ENCODE results near the gene DISC1.
A peak's percentile ranks its signal among the peaks of the same experiment; 100 is the strongest.

Gene DISC1

DNA sequence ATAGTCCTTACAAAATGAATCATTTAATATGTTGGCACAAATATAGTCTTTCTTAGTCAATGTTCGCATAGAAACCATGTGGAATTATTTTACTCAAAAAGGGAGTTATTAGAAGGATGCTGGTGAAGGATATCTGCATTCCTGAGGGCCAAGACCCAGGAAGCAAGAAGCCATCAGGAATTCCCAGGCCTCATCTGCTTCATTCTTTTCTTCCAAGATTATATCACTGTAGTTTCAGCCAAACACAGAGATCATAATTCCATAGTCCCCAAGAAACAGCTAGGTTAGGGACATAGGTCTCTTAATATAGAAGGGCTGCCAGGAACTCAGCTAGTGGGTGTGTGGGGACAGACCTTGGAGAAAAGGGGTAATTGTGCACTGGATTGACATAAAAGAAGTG, 28.6 kb upstream of the DISC1 start:
- intact Hi-C loops (cut with micrococcal nuclease), result no loop called here
- no peaks in the 10 kb centered on the region for H3K36me3 Mint-ChIP-seq (ENCODE audit: low read depth)
- H3K9me3 Mint-ChIP-seq, result no peaks in the 10 kb centered on the region
- peaks cover 11% of the 10 kb centered on the region for H3K4me1 Mint-ChIP-seq (ENCODE audit: low read depth)
- no peaks in the 10 kb centered on the region for H3K27me3 Mint-ChIP-seq
- no peak overlapping the region for H3K4me3 Mint-ChIP-seq
- H3K27ac Mint-ChIP-seq, result no peak overlapping the region

DNA sequence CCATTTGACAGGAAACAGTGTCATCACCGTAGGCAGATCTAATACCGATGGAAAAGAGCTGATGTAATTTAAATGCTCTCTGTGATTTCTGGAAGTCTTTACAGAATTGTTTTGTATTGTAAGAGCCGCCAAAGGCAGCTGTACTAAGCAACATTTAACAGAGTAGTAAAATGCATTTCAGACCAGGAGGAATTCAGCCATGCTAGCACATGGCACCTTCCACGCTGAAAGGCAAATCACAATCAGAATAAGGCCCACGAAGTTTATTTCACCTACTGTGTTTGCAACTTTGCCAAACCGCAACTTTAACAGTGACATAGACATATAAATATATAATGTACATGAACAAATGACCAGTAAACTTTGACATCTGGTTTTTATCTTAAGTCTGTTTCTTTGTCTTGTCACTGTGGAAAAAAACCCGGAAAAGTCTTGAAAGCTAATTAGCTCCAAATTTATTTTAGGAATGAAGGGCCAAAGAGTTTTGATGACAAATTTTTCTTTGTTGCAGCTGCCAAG, 26.1 kb upstream of the DISC1 start:
- Mint-ChIP-seq H3K36me3 (ENCODE audit: low read depth) (no peaks in the 10 kb centered on the region), H3K9me3 (no peaks in the 10 kb centered on the region), H3K27ac (no peak overlapping the region), H3K4me3 (no peak overlapping the region), H3K4me1 (ENCODE audit: low read depth) (peaks cover 20% of the 10 kb centered on the region), H3K27me3 (no peaks in the 10 kb centered on the region)
- intact Hi-C loops (cut with micrococcal nuclease), result loop anchor here (5.0 kb wide), 1 partner anchor 283 kb away; no protein-coding TSS in a partner anchor

DNA sequence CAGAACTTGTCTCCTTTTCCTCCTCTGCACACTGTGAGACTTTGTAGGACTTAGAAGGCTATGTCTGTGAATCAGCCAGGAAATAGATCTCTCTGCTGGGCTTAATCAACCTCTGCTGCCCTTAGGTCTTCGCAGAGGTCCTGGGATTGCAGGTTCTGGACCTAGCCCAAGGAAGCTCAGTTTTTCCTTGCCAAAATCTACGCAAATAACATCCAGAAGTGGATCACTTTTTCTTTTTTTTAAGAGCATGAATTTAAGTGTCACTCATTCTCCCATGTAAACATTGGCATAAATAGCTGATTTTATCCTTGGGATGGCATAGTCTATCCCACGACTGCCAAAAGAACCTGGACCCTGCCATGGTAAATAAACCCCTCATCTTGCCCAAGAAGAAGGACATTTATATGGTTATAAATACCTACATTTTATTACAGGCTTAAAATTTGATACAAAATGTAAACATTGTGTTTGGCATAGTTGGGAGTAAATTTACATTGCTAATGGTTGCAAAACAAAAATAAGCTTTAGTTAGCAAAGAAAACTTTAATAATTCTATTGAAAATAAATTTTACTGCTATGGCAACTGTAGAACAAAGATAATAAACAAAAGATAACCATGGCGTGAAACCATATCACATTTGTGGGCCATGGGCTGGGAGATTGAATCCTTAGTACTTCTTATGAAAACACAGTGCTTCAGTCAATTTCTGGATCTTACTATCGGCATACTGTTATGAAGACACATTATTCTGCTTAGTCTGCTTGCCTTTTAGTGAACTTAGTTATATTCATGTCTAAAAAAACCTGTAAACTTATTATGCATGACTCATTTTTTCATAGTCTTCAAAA, 24.5 kb upstream of the DISC1 start:
- Mint-ChIP-seq H3K36me3 (ENCODE audit: low read depth) (no peaks in the 10 kb centered on the region), H3K9me3 (no peaks in the 10 kb centered on the region), H3K27me3 (no peaks in the 10 kb centered on the region), H3K27ac (no peak overlapping the region), H3K4me3 (no peak overlapping the region), H3K4me1 (ENCODE audit: low read depth) (peaks cover 22% of the 10 kb centered on the region)
- intact Hi-C loops (cut with micrococcal nuclease), result loop anchor here (5.0 kb wide), 1 partner anchor 285 kb away; no protein-coding TSS in a partner anchor

DNA sequence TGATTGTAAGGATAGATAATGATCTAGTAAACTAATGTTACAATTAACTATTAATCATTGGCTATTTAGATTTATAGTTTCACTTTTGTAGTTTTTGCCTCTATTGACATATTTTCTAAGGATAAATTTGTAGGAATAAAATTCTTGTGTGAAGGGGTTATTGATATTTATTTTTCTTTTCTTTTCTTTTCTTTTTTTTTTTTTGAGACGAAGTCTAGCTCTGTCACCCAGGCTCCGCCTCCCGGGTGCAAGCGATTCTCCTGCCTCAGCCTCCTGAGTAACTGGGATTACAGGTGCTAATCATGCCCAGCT, 24.0 kb upstream of the DISC1 start:
- peaks cover 28% of the 10 kb centered on the region for H3K4me1 Mint-ChIP-seq (ENCODE audit: low read depth)
- intact Hi-C loops (cut with micrococcal nuclease), result loop anchor here (5.0 kb wide), 1 partner anchor 285 kb away; no protein-coding TSS in a partner anchor

DNA sequence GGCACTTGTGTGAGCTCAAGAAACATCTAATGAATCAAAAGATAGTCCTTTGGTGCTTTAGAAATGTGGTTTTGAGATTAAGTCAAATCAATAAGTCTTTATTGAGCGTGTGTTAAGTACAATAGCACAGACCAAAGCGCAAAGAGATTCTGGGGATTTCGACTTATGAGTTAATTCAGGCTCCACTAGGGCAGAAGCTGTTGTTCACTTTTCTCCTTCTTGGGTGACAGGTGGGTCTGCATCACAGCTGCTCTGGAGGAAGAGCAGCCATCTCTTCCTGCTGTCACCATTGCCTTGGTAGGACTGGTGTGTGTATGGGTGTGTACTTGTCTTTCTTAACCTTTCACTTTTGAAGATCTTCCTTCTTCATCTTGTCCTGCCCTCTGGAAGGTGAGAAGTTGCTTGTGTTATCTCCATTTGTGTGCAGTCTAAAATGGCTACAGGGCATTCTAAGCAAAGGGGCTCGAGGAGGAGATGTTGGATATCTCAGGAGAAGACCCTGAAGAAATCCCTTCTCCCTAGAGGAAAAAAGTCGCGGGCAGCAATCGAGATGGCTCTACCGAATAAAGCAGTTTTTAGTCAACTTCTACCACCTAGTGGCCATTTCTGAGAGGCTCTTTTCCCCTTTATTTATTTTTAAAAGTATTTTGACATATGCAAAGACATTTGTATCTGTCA, 22.9 kb upstream of the DISC1 start:
- no peaks in the 10 kb centered on the region for H3K36me3 Mint-ChIP-seq (ENCODE audit: low read depth)
- no peaks in the 10 kb centered on the region for H3K27me3 Mint-ChIP-seq
- no peaks in the 10 kb centered on the region for H3K9me3 Mint-ChIP-seq
- H3K4me1 Mint-ChIP-seq (ENCODE audit: low read depth), result peaks cover 32% of the 10 kb centered on the region
- H3K27ac Mint-ChIP-seq, result peak overlapping the region; percentile 59
- intact Hi-C loops (cut with micrococcal nuclease), result loop anchor here (1.0 to 5.0 kb wide), 2 partner anchors 246 to 286 kb away; no protein-coding TSS in a partner anchor
- H3K4me3 Mint-ChIP-seq, result peak overlapping the region; percentile 76

More for the DNA sequence above, 24.0 kb upstream of the DISC1 start:
- no peak overlapping the region for H3K27ac Mint-ChIP-seq
- no peaks in the 10 kb centered on the region for H3K36me3 Mint-ChIP-seq (ENCODE audit: low read depth)
- H3K9me3 Mint-ChIP-seq, result no peaks in the 10 kb centered on the region
- H3K27me3 Mint-ChIP-seq, result no peaks in the 10 kb centered on the region
- H3K4me3 Mint-ChIP-seq, result no peak overlapping the region

DNA sequence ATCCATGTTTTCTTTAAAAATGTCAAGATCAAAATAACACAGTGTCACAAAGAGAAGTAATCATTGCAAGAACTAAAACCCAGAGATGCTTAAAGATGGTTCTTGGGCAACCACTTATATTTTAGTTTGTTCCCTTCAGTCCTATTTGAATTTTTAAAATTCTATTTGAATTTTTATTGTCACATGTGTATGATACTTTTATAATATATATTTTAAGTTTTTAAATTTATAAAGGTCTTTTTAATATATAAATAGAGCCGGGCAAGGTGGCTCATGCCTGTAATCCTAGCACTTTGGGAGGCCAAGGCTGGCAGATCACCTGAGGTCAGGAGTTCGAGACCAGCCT, 22.3 kb upstream of the DISC1 start:
- H3K27me3 Mint-ChIP-seq, result no peaks in the 10 kb centered on the region
- H3K9me3 Mint-ChIP-seq, result no peaks in the 10 kb centered on the region
- H3K36me3 Mint-ChIP-seq (ENCODE audit: low read depth), result no peaks in the 10 kb centered on the region
- H3K4me3 Mint-ChIP-seq, result no peak overlapping the region
- intact Hi-C loops (cut with micrococcal nuclease), result loop anchor here (1.0 to 5.0 kb wide), 2 partner anchors 247 to 287 kb away; no protein-coding TSS in a partner anchor
- peaks cover 32% of the 10 kb centered on the region for H3K4me1 Mint-ChIP-seq (ENCODE audit: low read depth)
- H3K27ac Mint-ChIP-seq, result peak overlapping the region; percentile 59

DNA sequence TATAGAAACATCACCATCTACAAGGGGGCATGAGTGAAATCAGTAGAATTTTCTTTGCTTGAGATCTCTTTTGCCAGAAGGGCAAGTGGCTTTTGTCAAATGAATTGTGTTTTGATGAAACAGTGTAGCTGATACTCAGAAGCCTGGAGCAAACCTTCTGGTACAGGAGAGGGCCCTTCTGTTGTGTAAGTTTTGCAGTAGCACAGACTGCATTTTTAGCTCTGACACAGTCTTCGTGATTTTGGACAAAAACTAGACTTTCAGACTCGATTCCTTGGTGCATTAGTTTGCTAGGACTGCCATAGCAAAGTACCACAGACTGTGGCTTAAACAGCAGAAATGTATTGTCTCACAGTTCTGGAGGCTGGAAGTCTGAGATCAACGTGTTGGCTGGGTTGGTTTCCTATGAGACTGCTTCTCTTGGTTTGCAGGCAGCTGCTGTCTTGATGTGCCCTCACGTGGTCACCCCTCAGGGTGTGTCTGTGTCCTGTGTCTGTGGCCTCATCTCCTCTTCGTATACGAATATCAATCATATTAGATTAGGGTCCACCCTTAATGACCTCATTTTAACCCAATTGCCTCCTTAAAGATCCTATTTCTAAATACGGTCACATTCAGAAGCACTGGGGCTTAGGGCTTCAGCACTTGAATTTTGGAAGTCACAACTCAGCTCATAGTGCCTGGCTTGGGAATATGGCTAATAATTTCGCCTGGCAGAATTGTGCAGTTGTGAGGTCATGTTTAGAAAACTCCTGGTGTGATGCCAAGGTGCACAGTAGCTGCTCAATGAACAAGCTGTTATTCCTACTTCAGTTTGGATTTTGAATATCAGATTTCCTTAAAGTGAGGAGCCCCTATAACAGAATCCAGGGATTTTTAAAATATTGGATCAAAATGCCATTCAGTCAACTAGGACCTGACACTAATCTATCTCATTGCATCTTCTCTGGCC, 21.2 kb upstream of the DISC1 start:
- no peaks in the 10 kb centered on the region for H3K36me3 Mint-ChIP-seq (ENCODE audit: low read depth)
- H3K27me3 Mint-ChIP-seq, result no peaks in the 10 kb centered on the region
- H3K9me3 Mint-ChIP-seq, result no peaks in the 10 kb centered on the region
- H3K27ac Mint-ChIP-seq, result no peak overlapping the region
- H3K4me3 Mint-ChIP-seq, result no peak overlapping the region
- H3K4me1 Mint-ChIP-seq (ENCODE audit: low read depth), result peaks cover 40% of the 10 kb centered on the region
- intact Hi-C loops (cut with micrococcal nuclease), result no loop called here

DNA sequence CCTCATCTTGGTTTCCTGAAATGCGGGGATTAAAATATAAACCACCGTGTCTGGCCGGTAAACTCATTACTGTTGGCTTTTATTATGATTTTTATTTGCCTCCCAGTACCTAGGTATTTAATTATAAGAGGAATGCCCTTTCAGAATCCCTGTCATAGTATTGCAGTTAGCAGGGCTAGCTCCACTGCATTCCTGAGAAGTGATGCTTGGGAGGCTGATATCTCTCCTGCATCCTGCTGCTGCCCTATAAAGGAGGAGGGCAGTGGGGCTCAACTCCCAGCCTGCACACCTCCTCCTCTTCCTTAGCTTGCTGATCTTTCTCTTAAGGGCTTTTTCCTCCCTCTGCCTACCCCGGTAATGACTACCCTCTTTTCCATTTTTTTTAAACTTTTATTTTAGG, 19.9 kb upstream of the DISC1 start:
- Mint-ChIP-seq H3K36me3 (ENCODE audit: low read depth) (no peaks in the 10 kb centered on the region), H3K4me1 (ENCODE audit: low read depth) (peaks cover 53% of the 10 kb centered on the region), H3K27me3 (no peaks in the 10 kb centered on the region), H3K27ac (peak overlapping the region; percentile 58), H3K9me3 (no peaks in the 10 kb centered on the region), H3K4me3 (no peak overlapping the region)
- intact Hi-C loops (cut with micrococcal nuclease), result no loop called here

DNA sequence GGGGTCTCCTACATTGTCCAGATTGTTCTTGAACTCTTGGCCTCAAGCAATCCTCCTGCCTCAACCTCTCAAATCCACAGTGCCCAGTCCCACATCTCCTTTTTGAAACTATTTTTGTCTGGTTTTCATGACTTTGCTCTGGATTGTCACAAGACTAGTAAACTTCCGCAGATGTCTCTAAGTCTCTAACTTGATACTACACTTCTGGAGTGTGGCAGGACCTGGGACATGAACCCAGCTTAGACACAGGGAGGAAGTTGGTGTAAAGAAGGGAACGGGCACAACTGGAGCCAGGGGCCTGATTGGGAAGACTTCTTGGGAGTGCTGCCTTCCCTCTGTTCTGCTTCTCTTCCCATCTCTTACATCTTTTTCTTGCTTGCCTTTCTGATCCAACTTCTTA, 16.2 kb upstream of the DISC1 start:
- Mint-ChIP-seq H3K4me1 (ENCODE audit: low read depth) (peaks cover 81% of the 10 kb centered on the region), H3K4me3 (no peak overlapping the region), H3K27ac (peak overlapping the region; percentile 56), H3K9me3 (peaks cover 11% of the 10 kb centered on the region), H3K36me3 (ENCODE audit: low read depth) (no peaks in the 10 kb centered on the region), H3K27me3 (no peaks in the 10 kb centered on the region)
- intact Hi-C loops (cut with micrococcal nuclease), result loop anchor here (2.0 to 5.0 kb wide), 2 partner anchors 16 to 167 kb away; partner anchors contain the start of gene DISC1

DNA sequence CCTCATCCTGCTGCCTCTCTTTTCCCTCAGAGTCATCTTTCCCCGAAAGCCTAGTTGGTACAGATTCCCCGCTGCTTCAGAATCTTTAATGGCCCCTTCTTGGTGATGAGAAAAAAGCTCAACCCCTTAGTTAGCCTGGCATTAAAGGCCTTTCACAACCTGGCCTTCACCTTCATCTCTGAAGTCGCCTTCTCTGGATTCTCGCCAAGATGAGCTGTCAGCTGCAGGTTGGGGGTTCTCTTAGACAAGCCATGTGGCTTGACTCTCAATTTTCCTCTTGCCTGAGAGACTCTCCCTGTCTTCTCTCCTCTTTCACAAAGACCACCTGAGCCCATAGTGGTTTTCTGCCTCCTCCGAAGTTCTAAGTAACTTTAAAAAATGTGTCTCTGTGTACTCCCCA, 15.5 kb upstream of the DISC1 start:
- Mint-ChIP-seq H3K27me3 (no peaks in the 10 kb centered on the region), H3K9me3 (peaks cover 11% of the 10 kb centered on the region), H3K36me3 (ENCODE audit: low read depth) (no peaks in the 10 kb centered on the region), H3K27ac (peak overlapping the region; percentile 56), H3K4me3 (no peak overlapping the region), H3K4me1 (ENCODE audit: low read depth) (peaks cover 80% of the 10 kb centered on the region)
- intact Hi-C loops (cut with micrococcal nuclease), result loop anchor here (2.0 to 5.0 kb wide), 2 partner anchors 16 to 166 kb away; partner anchors contain the start of gene DISC1

DNA sequence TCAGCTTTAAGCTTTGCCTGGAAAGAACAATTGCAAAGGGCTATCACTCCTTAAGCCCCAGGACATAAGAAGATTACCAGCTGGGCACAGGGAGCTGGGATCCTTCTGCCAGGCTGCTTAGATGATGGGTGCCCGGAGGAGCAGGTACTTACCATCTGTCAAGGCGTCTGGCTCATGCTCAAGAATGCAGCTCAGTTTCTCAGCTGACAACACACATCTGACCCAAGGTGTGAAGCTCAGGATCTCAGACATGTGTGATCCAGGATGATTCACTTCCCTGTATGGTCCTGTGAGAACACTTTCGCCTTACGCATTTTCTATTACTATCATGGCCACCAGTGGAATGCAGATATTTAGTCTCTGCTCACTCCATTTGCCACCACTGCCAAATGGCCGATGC, 14.7 kb upstream of the DISC1 start:
- peaks cover 11% of the 10 kb centered on the region for H3K9me3 Mint-ChIP-seq
- no peak overlapping the region for H3K4me3 Mint-ChIP-seq
- H3K27me3 Mint-ChIP-seq, result no peaks in the 10 kb centered on the region
- no peaks in the 10 kb centered on the region for H3K36me3 Mint-ChIP-seq (ENCODE audit: low read depth)
- no peak overlapping the region for H3K27ac Mint-ChIP-seq
- intact Hi-C loops (cut with micrococcal nuclease), result loop anchor here (2.0 to 5.0 kb wide), 2 partner anchors 15 to 165 kb away; partner anchors contain the start of gene DISC1
- peaks cover 82% of the 10 kb centered on the region for H3K4me1 Mint-ChIP-seq (ENCODE audit: low read depth)

DNA sequence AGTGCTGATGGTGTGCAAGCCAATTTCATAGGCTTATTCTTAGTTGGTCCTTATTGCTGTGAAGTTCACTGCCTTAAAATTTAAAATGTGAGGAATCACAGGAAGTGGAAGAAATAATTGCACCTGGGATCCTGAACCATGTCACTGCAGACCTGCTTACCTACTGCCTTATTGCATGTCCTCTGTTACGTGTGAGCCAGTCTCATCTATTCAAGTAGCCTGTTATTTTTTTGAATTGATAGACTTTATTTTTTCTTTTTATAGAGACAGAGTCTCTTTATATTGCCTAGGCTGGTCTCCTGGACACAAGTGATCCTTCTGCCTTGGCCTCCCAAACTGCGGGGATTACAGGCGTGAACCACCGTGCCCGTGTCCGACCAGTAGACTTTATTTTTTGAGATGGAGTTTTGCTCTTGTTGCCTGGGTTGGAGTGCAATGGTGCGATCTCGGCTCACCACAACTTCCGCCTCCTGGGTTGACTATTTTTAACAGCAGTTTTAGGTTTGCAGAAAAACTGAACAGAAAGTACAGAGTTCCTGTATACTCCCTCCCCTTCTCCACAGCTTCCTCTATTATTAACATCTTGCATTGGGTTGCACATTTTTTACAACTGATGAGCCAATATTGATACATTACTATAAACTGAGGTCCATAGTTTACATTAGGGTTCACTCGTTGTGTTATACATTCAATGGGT, 14.0 kb upstream of the DISC1 start:
- no peaks in the 10 kb centered on the region for H3K27me3 Mint-ChIP-seq
- peaks cover 11% of the 10 kb centered on the region for H3K9me3 Mint-ChIP-seq
- intact Hi-C loops (cut with micrococcal nuclease), result loop anchor here (5.0 kb wide), 1 partner anchor 165 kb away; no protein-coding TSS in a partner anchor
- H3K4me1 Mint-ChIP-seq (ENCODE audit: low read depth), result peaks cover 79% of the 10 kb centered on the region
- H3K4me3 Mint-ChIP-seq, result peak overlapping the region; percentile 46
- H3K27ac Mint-ChIP-seq, result peak overlapping the region; percentile 76
- H3K36me3 Mint-ChIP-seq (ENCODE audit: low read depth), result no peaks in the 10 kb centered on the region
